H9 (cell line): Measurements from ENCODE around the gene PCNX2. TPM values are rescaled to one million over a fixed set of nuclear protein-coding genes. Genes with fewer than 3 reads are reported as not detected.

Source experiments
- DNase-seq: peaks from one replicate; pipeline ENCODE4 v3.0.0-alpha.2; 2017
- H2AFZ ChIP-seq: one replicate; pipeline ENCODE4 v1.6.1; 2013; ENCODE audit warnings: mild to moderate bottlenecking, low read length, control low read depth, moderate library complexity
- H2AK5ac ChIP-seq: 2 replicates; pipeline ENCODE4 v1.6.1; 2013; ENCODE audit warnings: low read length, control low read depth, mixed read lengths; ENCODE audit not compliant: insufficient read length
- H2BK120ac ChIP-seq: one replicate; pipeline ENCODE4 v1.6.1; 2013; ENCODE audit warnings: low read depth, mild to moderate bottlenecking, low read length, control low read depth, inconsistent platforms; ENCODE audit not compliant: poor library complexity, severe bottlenecking
- H2BK12ac ChIP-seq: 2 replicates; pipeline ENCODE4 v1.6.1; 2013; ENCODE audit warnings: low read length, control low read depth, mixed read lengths, low read depth; ENCODE audit not compliant: insufficient read length
- H2BK15ac ChIP-seq: 2 replicates; pipeline ENCODE4 v1.6.1; 2013; ENCODE audit warnings: low read depth, low read length, control low read depth
- H2BK20ac ChIP-seq: one replicate; pipeline ENCODE4 v1.6.1; 2013; ENCODE audit warnings: low read depth, mild to moderate bottlenecking, low read length, control low read depth, inconsistent platforms; ENCODE audit not compliant: poor library complexity, severe bottlenecking
- H2BK5ac ChIP-seq: 2 replicates; pipeline ENCODE4 v1.6.1; 2013; ENCODE audit warnings: low read length, control low read depth, mixed read lengths; ENCODE audit not compliant: insufficient read length
- H3K14ac ChIP-seq: 2 replicates; pipeline ENCODE4 v1.6.1; 2013; ENCODE audit warnings: low read length, control low read depth; ENCODE audit not compliant: insufficient read depth
- H3K18ac ChIP-seq: 2 replicates; pipeline ENCODE4 v1.6.1; 2013; ENCODE audit warnings: low read depth, mild to moderate bottlenecking, mixed read lengths, low read length, control low read depth; ENCODE audit not compliant: insufficient read length
- H3K23ac ChIP-seq: 2 replicates; pipeline ENCODE4 v1.6.1; 2013; ENCODE audit warnings: low read length, control low read depth, mixed read lengths, low read depth; ENCODE audit not compliant: insufficient read length
- H3K23me2 ChIP-seq: 2 replicates; pipeline ENCODE4 v1.6.1; 2013; ENCODE audit warnings: low read depth, mild to moderate bottlenecking, mixed read lengths, low read length, control low read depth; ENCODE audit not compliant: insufficient read length, poor library complexity, severe bottlenecking
- H3K27ac ChIP-seq: 2 replicates; pipeline ENCODE4 v1.5.1; 2013; ENCODE audit warnings: low read length, control low read depth, mixed read lengths, low read depth; ENCODE audit not compliant: insufficient read length
- H3K27me3 ChIP-seq: 2 replicates; pipeline ENCODE4 v1.6.1; 2013; ENCODE audit warnings: low read length, control low read depth, inconsistent platforms; ENCODE audit not compliant: insufficient read depth
- H3K4ac ChIP-seq: 2 replicates; pipeline ENCODE4 v1.6.1; 2013; ENCODE audit warnings: low read depth, mild to moderate bottlenecking, control low read depth, inconsistent platforms, low read length, moderate library complexity
- H3K4me1 ChIP-seq: 2 replicates; pipeline ENCODE4 v1.6.1; 2013; ENCODE audit warnings: low read length, control low read depth, inconsistent platforms; ENCODE audit not compliant: insufficient read depth
- H3K4me2 ChIP-seq: 2 replicates; pipeline ENCODE4 v1.6.1; 2013; ENCODE audit warnings: low read length, control low read depth, mixed read lengths; ENCODE audit not compliant: insufficient read length, insufficient read depth
- H3K56ac ChIP-seq: 2 replicates; pipeline ENCODE4 v1.6.1; 2013; ENCODE audit warnings: low read depth, mild to moderate bottlenecking, mixed read lengths, low read length, control low read depth; ENCODE audit not compliant: insufficient read length
- H3K79me1 ChIP-seq: 2 replicates; pipeline ENCODE4 v1.6.1; 2013; ENCODE audit warnings: low read depth, mild to moderate bottlenecking, moderate library complexity, low read length, control low read depth, inconsistent platforms; ENCODE audit not compliant: insufficient read depth, poor library complexity, severe bottlenecking
- H3K79me2 ChIP-seq: 2 replicates; pipeline ENCODE4 v1.6.1; 2013; ENCODE audit warnings: low read length, control low read depth, inconsistent platforms; ENCODE audit not compliant: insufficient read depth
- H3K9ac ChIP-seq: 2 replicates; pipeline ENCODE4 v1.6.1; 2013; ENCODE audit warnings: low read length, control low read depth, mixed read lengths; ENCODE audit not compliant: insufficient read length; ENCODE audit errors: extremely low read depth
- H3K9me3 ChIP-seq: one replicate; pipeline ENCODE4 v1.6.1; 2013; ENCODE audit warnings: low read depth, low read length, inconsistent platforms; ENCODE audit not compliant: control insufficient read depth
- H3T11ph ChIP-seq: one replicate; pipeline ENCODE4 v1.6.1; 2013; ENCODE audit warnings: mild to moderate bottlenecking, low read length, control low read depth, inconsistent platforms
- H4K20me1 ChIP-seq: one replicate; pipeline ENCODE4 v1.6.1; 2013; ENCODE audit not compliant: control insufficient read depth, insufficient read length, insufficient read depth
- H4K5ac ChIP-seq: 2 replicates; pipeline ENCODE4 v1.6.1; 2013; ENCODE audit warnings: low read depth, mild to moderate bottlenecking, mixed read lengths, low read length, control low read depth; ENCODE audit not compliant: insufficient read length
- H4K8ac ChIP-seq: replicated peaks from 2 replicates; pipeline ENCODE4 v1.6.1; 2013; ENCODE audit warnings: low read length, control low read depth, mixed read lengths, low read depth; ENCODE audit not compliant: insufficient read length
- H4K91ac ChIP-seq: 2 replicates; pipeline ENCODE4 v1.6.1; 2013; ENCODE audit warnings: low read depth, mild to moderate bottlenecking, moderate library complexity, mixed read lengths, low read length, control low read depth; ENCODE audit not compliant: insufficient read length
- H3K27ac Mint-ChIP-seq, 3 experiments: 2 replicates in 2 of 3; 3 replicates in 1 of 3; pipeline ENCODE4 v1.8.0; 2020 to 2021; ENCODE audit warnings: mixed read lengths in 3 of 3, mild to moderate bottlenecking in 1 of 3, moderate library complexity in 1 of 3
- H3K27me3 Mint-ChIP-seq: 2 replicates; pipeline ENCODE4 v1.8.0; 2021; ENCODE audit warnings: low read depth, mild to moderate bottlenecking, moderate library complexity, mixed read lengths
- H3K36me3 Mint-ChIP-seq, 3 experiments: 2 replicates in 2 of 3; 3 replicates in 1 of 3; pipeline ENCODE4 v1.8.0; 2020 to 2021; ENCODE audit warnings: low read depth in 3 of 3, mixed read lengths in 3 of 3; ENCODE audit not compliant: insufficient read depth in 1 of 3
- H3K4me1 Mint-ChIP-seq, 2 experiments: 2 replicates each; pipeline ENCODE4 v1.8.0; 2020; ENCODE audit warnings: mixed read lengths in 2 of 2
- H3K4me3 Mint-ChIP-seq, 2 experiments: 2 replicates in 1 of 2; 3 replicates in 1 of 2; pipeline ENCODE4 v1.8.0; 2020 to 2021; ENCODE audit warnings: mild to moderate bottlenecking in 2 of 2, mixed read lengths in 2 of 2, moderate library complexity in 1 of 2
- H3K9me3 Mint-ChIP-seq, 2 experiments: 2 replicates in 1 of 2; 3 replicates in 1 of 2; pipeline ENCODE4 v1.8.0; 2020; ENCODE audit warnings: mild to moderate bottlenecking in 2 of 2, mixed read lengths in 2 of 2, moderate library complexity in 1 of 2
- CTCF ChIP-seq: fragments of 200-600 bp; sonication (generic); conservative IDR thresholded peaks from 3 replicates; pipeline ENCODE4 v1.8.0; 2021; ENCODE audit warnings: antibody characterized with exemption, mild to moderate bottlenecking
- WGBS: extraction: QIAGEN DNeasy Blood & Tissue Kit; methylation state at CpG from one replicate; pipeline ENCODE4 v1.1.7; 2013; ENCODE audit warnings: missing lambda C conversion rate, low lambda C conversion rate, mixed read lengths; ENCODE audit not compliant: insufficient read length; ENCODE audit errors: extremely low coverage; 5-methylcytosine and 5-hydroxymethylcytosine counted together
- total RNA-seq: library from RNA; stranded (reverse); gene quantifications from 2 replicates; pipeline ENCODE4 v1.2.1, GENCODE V29; 2021

The PCNX2 gene
- total RNA-seq, 1 experiment from 2014 or later, result 45.1 TPM

GRCh38 chr1:233245191-233245765 lies 50.2 kb downstream of the PCNX2 start:
- Mint-ChIP-seq H3K36me3 (peaks cover 34 to 60% (median 39%) of the 10 kb centered on the region in 3 experiments; a peak in 6 of 7 replicates), H3K27me3 (no peaks in the 10 kb centered on the region)

More at GRCh38 chr1:233245191-233245765, 50.2 kb downstream of the PCNX2 start:
- no peak for TF ChIP-seq CTCF
- no peaks in the 10 kb centered on the region for H3K79me1 ChIP-seq
- H3K9me3 ChIP-seq, result no peaks in the 10 kb centered on the region
- no peaks in the 10 kb centered on the region for H3K4me1 ChIP-seq
- H4K91ac ChIP-seq, result no peak overlapping the region
- H4K5ac ChIP-seq, result no peak overlapping the region
- H3K14ac ChIP-seq, result no peak overlapping the region; the same call in 1 of the 2 replicates
- no peak overlapping the region for H2BK5ac ChIP-seq
- Mint-ChIP-seq H3K9me3 (no peaks in the 10 kb centered on the region), H3K4me1 (peaks cover 3 to 5% of the 10 kb centered on the region in 2 experiments; a peak in 3 of 4 replicates), H3K27ac (peak overlapping the region; percentile 43 to 85 (median 69); a peak in 5 of 7 replicates), H3K4me3 (no peak overlapping the region)
- no CpG with 5 or more reads among the region's 8 CpGs for WGBS
- no peak overlapping the region for H3K18ac ChIP-seq
- no peak overlapping the region for H2BK20ac ChIP-seq
- H3K4me2 ChIP-seq, result no peak overlapping the region
- no peak overlapping the region for H3K23ac ChIP-seq
- H3T11ph ChIP-seq, result no peak overlapping the region
- H2BK12ac ChIP-seq, result no peak overlapping the region
- no peaks in the 10 kb centered on the region for H3K27me3 ChIP-seq
- no peaks in the 10 kb centered on the region for H4K20me1 ChIP-seq
- H2AK5ac ChIP-seq, result no peak overlapping the region
- no peak overlapping the region for H3K27ac ChIP-seq
- H2BK120ac ChIP-seq, result no peak overlapping the region
- no peak overlapping the region for H3K9ac ChIP-seq
- H3K79me2 ChIP-seq, result no peaks in the 10 kb centered on the region
- no peak overlapping the region for H2AFZ ChIP-seq
- H3K4ac ChIP-seq, result no peak overlapping the region
- no peak for DNase-seq
- H2BK15ac ChIP-seq, result no peak overlapping the region
- no peak overlapping the region for H3K56ac ChIP-seq
- H4K8ac ChIP-seq, result no peak overlapping the region
- H3K23me2 ChIP-seq, result no peaks in the 10 kb centered on the region
